IPS DF 4.7 (cell line): ENCODE results near the gene SUSD4.

Experiments
- DNase-seq: peaks from one replicate; pipeline ENCODE4 v3.0.0-alpha.2; 2013; ENCODE audit warnings: low spot score; ENCODE audit errors: extremely low read depth

SUSD4 gene

GRCh38 chr1:223231011-223231572, 132.9 kb downstream of the SUSD4 start:
- DNase-seq, result no peak

DNA sequence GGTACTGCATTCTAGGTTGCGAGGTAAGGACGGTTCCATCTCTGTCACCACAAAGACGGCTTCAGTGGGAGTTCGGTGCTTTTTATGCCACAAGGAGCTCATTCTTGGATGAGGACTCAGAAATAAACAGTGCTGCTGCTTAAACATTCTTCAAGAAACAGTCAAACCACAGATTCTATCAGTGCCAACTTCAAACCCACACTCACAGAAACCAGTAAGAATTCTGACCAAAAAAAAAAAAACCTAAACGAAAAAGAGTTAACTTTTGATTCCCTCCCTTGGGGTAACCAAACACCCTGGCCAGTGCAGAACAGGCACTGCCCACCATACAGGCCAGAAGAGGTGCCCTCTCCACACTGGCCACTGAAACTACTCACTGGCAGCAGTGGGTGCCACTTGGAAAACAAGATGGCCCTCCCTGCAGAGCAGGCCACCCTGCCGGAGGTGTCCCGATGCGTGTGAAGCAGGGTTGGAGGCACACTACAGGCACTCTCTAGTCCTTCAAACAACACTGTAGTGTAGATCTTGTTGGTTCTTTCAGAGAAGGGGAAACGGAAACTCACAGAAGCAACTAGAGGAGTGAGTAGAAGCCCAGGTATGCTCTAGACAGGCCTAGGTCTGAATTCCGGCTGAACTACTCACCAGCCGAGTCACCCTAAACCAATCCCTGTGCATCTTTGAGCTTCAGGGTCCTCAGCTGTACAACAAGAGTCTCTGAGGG, 133.7 kb downstream of the SUSD4 start:
- no peak for DNase-seq

- DNase-seq, result no peak
These were observed 134.2 kb downstream of the SUSD4 start for GRCh38 chr1:223229756-223230155.

DNA sequence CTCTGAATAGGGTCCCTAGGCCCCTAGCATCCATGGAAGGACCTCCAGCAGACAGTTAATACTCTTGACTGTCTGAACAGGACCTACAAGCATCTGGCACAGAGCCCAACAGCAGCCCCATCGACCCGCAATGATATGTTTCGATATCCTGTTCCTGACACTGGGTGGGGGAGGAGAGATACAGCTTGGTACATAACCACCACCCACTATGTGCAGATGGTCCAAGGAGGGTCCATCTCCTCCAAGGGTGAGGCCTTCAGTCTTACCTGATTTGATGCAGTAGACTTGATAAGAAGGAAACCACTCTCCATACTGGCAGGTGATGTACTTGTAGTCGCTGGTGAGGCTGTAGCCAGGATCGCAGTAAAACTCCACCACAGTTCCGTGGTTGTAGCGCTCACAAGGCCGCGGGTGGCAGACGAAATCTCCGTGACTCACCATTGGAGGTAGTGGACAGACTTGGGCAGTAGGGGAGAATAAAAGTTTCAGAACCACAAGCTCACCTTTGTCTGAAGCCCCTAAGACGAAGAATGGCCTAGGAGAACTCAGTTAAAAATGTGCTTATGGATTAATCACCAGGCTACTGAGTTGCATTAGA, 134.9 kb downstream of the SUSD4 start:
- no peak for DNase-seq

DNA sequence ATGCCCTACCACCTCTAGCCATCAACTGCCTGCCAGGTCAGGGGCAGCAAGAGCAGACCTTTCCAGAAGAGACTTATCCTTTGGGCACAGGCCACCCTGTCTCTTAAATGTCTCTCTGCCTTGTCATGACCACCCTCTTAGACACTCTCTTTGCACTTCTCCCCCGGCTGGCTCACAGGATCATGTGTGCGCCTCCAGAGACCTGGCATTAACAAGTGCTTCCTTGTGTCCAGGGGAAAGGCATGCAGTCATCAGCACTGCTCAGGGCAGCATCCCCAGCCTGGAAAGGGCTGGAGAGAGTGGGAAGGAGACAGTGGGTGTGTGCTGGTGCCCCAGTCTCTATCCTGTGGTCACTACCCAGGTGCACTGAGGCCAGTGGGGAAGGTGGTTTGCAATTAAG, 135.8 kb downstream of the SUSD4 start:
- DNase-seq, result no peak

DNA sequence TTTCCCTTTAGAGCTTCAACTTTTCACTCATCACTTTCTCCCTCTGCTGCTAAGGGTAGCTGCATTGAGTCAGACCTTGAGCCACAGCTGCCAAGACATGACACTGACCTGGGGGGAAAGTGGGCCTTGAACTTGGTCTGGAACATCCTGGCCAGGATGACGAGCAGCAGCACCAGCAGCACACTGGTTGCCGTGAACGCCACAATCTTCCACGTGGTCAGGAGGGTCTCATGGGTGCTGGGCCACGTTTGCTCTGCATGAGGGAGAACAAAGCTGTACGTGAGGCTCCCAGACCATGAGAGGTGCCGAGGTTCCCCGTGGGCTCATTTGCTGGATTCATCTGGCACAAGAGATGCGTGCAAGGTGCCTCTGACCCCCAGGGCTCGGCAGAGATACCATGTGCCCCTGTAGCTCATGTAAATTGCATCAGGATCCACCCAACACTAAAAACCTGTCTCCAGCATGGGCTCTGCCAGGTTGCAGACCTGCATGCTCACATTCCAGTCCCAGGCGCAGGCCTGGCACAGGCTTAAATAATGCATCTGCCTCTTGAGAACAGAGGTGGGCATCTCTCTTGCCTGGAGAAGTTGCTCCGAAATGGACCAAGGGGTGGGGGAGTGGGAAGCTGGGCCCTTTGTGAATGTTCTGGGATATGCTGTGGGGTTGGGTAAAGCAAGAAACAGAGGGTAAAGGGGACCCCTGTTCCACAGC, 136.3 kb downstream of the SUSD4 start:
- DNase-seq, result no peak

DNA sequence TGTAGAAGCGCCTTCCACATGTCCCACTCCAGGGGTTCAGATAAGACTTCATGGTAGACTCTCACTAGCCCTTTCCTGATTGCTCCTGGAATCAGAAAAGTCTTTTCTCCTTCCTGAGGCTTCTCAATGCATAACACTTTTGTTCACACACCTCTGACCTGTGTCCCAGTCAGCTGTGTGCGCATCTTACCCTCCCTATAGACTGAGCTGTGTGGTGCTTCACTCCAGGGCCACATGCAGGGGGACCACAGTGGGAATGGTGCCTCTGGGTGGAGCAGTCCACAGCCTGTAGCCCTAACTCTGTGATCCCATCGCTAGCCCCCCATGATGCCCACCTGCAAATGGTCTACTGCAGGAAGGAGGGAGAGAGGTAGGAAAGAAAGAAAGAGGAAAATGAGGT, 136.9 kb downstream of the SUSD4 start:
- DNase-seq, result no peak

DNA sequence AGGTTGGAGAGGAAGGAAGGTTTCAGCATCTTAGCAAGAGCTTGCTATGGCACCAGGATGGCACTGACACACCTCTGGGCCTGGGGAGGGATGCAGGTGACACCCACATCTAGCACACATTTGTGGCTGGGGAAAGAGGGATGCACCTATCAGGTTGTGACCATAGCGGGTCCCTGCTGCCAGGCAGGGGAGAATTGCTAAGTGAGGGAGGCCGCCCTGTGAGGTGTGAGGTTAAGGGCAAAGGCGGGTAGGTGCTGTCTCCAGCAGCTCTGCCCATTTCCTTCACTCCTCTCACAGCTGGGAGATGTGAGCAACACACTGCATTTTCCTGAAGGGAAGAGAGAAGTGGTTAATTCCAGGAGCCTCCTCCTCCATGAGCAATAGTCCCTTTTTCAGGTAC, 137.7 kb downstream of the SUSD4 start:
- no peak for DNase-seq

DNA sequence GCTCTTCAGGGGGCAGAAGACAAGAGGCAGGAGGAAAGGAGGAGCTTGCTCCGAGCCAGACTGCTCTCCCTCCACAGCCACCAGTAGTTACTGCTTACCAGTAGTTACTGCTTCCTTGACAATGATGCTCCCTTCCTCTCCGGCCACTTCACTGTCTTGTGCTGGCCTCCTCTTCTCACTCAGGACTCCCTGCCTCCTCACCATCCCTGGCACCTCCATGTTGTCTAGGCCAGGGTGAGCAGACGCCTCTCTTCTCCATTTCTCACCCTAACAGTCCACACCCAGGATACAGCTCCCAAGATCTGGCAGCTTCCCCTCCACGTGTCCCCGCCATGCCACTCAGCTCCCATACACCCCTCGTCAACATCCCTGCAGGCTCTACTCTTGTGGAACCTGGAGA, 138.5 kb downstream of the SUSD4 start:
- DNase-seq, result no peak

DNA sequence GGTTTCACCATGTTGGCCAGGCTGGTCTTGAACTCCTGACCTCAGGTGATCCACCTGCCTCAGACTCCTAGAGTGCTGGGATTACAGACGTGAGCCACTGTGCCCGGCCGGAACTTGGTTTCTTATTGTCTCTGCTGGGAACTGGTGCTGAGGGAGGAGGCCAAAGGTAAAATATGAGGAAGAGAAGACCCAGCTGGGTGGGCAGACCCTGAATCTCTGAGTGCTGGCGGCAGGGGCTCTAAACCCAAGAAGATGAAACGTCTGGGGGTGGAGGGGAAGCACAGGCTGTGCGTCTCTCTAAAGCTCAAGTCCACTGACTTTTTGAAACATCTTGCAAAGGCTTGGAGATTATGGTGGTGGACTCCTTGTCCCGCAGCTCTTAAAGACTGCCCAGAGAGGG, 138.9 kb downstream of the SUSD4 start:
- no peak for DNase-seq

GRCh38 chr1:223224465-223224864, 139.5 kb downstream of the SUSD4 start:
- no peak for DNase-seq

- DNase-seq, result no peak
These were observed 140.6 kb downstream of the SUSD4 start for GRCh38 chr1:223223091-223223995.

DNA sequence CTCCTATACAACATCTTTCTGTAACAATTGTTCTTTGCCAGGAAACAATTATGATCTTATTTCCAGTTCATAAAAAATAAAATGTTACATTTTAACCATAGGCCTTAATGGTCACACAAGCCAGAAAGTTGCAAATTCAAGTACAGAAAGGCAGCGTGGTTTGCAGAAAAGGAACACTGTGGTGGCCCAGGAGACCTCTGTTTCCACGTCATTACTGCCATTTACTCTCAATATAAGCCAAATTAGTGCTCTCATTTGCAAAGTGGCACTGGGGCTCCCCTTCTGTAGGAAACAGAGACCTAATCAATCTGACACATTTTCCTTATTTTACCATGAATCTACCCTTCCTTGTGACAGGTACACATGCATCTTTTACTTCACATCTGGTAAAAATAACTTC, 141.6 kb downstream of the SUSD4 start:
- no peak for DNase-seq

DNA sequence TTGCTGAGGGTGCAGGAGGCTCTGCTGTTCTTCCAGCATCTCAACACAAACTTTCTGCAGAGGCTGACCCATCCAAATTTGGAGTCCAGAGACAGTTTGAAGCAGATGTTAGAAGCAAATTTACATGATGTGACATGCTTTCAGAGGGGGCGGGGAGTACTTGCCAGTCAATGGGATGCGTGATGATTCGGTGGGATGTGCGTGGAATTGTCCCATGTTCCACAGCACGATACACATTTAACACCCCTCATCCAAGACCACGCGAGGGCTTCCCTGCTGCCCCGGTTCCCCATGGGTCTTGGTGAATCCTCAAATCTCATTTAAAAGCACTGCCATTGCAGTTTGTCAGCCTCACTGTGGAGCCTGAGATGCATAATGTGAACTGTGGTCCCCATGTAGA, 142.3 kb downstream of the SUSD4 start:
- no peak for DNase-seq

GRCh38 chr1:223219846-223220610, 143.9 kb downstream of the SUSD4 start:
- no peak for DNase-seq

DNA sequence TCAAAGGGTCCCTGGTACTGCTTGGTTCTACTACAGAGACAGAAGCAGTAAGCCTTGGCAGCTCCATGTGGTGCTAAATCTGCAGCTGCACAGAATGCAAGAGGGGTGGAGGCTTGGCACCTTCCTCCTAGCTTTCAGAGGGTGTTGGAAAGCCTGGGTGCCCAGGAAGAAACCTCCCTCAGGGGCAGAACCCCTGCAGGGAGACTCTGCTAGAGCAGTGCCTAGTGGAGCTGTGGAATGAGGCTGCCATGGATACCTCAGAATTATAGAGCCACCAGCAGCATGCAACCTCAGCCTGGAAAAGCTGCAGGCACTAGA, 144.7 kb downstream of the SUSD4 start:
- DNase-seq, result no peak

- no peak for DNase-seq
These were observed 146.2 kb downstream of the SUSD4 start for GRCh38 chr1:223217781-223218180.

- DNase-seq, result no peak
These were observed 147.3 kb downstream of the SUSD4 start for GRCh38 chr1:223216531-223217205.

DNA sequence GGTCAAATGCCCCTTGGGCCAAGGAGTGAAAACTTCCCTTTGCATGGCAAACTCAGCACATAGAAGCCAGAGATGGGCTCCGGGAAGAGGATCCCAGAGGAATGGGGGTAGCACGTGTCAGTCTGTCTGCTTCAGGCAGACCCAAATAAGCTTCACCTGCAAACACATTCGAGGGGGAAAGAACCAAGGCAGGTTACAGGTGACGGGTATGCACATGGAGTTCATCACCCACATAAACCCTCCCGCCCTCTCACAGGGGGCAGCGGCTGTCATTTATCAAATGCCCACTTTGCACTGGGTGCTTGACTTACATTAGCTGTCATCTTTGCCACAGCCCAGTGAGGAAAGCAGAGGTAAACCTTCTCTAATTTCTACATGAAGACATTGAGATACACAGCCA, 147.9 kb downstream of the SUSD4 start:
- no peak for DNase-seq

DNA sequence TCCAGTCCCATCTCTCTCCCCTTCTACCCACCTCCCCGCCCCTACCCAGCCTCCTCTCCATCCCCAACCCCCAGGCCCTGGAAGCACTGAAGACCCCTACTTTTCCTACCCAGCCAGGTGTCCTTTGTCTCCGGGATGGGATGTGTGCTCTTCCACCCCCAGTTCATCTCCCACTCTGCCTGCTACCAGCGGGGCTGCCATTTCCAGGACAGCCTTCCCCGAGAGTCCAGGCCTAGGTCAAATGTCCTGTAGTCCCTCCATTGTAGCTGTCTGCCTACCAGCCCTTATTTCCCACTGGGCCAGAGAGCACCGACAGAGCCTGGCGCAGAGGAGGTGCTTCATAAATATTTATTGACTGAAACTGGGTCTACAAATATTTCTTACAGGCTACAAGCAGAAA, 148.9 kb downstream of the SUSD4 start:
- no peak for DNase-seq
